ENCODE results near the gene TMEM135.

TMEM135 gene

GRCh38 chr11:87224486-87224885, 186.8 kb downstream of the TMEM135 start:
- no peak for DNase-seq (ENCODE audit: low spot score)
- TF ChIP-seq, protein P1, sequence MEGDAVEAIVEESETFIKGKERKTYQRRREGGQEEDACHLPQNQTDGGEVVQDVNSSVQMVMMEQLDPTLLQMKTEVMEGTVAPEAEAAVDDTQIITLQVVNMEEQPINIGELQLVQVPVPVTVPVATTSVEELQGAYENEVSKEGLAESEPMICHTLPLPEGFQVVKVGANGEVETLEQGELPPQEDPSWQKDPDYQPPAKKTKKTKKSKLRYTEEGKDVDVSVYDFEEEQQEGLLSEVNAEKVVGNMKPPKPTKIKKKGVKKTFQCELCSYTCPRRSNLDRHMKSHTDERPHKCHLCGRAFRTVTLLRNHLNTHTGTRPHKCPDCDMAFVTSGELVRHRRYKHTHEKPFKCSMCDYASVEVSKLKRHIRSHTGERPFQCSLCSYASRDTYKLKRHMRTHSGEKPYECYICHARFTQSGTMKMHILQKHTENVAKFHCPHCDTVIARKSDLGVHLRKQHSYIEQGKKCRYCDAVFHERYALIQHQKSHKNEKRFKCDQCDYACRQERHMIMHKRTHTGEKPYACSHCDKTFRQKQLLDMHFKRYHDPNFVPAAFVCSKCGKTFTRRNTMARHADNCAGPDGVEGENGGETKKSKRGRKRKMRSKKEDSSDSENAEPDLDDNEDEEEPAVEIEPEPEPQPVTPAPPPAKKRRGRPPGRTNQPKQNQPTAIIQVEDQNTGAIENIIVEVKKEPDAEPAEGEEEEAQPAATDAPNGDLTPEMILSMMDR (IDR thresholded peaks at IDR 0.05; ENCODE audit: extremely low read depth, missing control alignments), result no peak

DNA sequence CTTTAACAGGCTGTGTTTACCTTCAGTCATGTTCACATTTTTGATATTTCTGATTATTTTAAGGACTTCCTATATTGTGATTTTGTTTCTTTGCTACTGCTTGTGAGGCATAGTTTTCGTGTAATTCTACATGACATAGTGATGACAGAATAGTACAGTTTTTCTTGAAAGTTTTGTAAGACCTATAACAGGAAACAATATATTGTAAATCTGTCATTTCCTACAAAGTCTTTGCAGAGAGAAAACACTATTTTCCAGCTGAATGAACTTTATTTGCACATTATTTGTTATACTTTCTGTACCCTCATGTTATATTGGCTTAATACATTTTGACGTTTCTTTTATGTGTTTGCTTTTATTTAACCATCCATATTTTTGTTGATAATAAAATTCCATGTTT, 191.1 kb downstream of the TMEM135 start:
- TF ChIP-seq, protein P1 (IDR thresholded peaks at IDR 0.05; ENCODE audit: extremely low read depth, missing control alignments), result no peak
- no peak for DNase-seq (ENCODE audit: low spot score)

DNA sequence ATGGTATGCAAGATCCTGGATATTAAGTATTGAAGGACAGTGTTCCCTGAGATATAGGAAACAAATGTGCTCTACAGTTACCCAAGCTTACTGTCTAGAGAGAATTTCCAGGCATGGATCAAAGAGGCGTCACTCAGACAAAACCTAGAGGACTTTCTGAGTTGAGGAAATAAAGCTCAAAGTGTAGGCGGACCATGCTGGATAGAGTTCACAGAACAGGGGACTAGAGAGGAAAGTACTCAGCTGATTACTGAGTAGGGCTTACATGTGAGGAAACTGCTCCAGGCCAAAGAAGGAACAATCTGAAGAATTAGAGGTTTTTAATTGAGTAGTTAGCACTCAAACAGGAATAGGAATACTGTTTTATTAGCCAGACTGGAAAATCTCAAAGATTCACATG, 193.3 kb downstream of the TMEM135 start:
- TF ChIP-seq, protein P1 (IDR thresholded peaks at IDR 0.05; ENCODE audit: extremely low read depth, missing control alignments), result no peak
- no peak for DNase-seq (ENCODE audit: low spot score)

GRCh38 chr11:87232320-87232719, 194.6 kb downstream of the TMEM135 start:
- DNase-seq (ENCODE audit: low spot score), result no peak
- TF ChIP-seq, protein P1 (IDR thresholded peaks at IDR 0.05; ENCODE audit: extremely low read depth, missing control alignments), result no peak

DNA sequence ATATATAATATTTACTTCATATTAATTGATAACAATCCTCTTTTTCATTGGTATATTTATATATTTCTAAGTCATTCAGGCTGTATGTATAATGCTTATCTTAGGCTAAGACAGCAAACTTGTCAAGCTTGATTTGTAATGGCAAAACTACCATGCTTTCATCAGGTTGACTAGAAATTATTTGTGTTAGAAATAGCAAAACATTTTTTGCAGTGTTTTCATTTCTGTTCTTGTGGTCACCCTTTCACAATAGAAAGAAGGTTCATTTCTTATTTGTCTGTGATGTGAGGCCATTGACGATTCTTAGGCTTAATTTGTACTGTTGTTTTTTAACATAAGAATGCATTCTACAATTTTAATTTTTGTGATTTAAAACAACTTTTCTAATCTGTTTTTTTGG, 197.6 kb downstream of the TMEM135 start:
- DNase-seq (ENCODE audit: low spot score), result no peak
- TF ChIP-seq, protein P1 (IDR thresholded peaks at IDR 0.05; ENCODE audit: extremely low read depth, missing control alignments), result no peak

DNA sequence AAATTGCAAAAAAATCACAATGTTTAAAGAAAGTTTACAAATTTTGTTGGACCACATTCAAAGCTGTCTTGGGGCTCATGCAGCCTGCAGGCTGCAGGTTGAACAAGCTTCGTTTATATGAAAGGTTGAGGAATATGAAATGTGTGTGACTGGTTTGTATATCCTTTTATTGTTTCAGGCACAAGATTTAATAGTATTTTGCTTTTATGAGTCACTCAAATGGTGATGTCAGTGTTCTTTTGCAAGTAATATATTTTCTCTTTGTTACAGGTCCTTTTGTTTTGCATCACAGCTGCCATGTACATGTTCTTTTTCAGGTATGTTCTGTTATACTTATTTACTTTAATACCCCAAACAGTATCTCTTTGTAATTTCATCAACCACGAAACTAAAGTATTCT, 198.6 kb downstream of the TMEM135 start:
- TF ChIP-seq, protein P1 (IDR thresholded peaks at IDR 0.05; ENCODE audit: extremely low read depth, missing control alignments), result no peak
- DNase-seq (ENCODE audit: low spot score), result no peak

- TF ChIP-seq, protein P1 (IDR thresholded peaks at IDR 0.05; ENCODE audit: extremely low read depth, missing control alignments), result no peak
- no peak for DNase-seq (ENCODE audit: low spot score)
Observed at GRCh38 chr11:87239001-87239400, 201.3 kb downstream of the TMEM135 start.
